ENCODE results near the gene FBXO42. TPM values are rescaled to one million over a fixed set of nuclear protein-coding genes. Genes with fewer than 3 reads are reported as not detected.
"Not testable (repeated sequence)": the region's sequence is repeated elsewhere in the genome, so short reads cannot be mapped to it uniquely, and the experiment has no call there.

Gene FBXO42
- total RNA-seq, 1 experiment from 2014 or later, result 28.2 TPM

DNA sequence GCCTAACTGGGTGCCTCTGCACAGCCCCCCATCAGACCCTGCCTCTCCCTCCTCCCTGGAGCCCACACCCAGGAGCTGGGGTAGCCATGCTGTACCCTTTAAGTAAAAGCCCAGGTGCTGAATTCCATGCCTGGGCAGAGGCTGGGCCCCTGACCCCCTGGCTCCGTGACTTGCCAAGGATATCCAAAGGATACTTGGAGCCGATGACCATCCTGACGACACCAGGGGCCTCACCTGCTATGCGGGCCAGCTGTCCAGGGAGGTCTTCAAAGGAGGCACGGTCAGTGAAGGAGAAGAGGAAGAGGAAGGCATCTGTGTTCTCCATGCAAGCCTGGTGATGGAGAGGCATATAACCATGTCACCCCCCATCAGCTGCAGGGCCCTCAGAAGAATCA, 120.0 kb downstream of the FBXO42 start:
- DNase-seq (ENCODE audit: low spot score), result no peak
- in situ Hi-C loops (cut with HindIII; ENCODE audit: low sequenced_read_pairs), result no loop called here

GRCh38 chr1:16231331-16232315, 120.7 kb downstream of the FBXO42 start:
- in situ Hi-C loops (cut with HindIII; ENCODE audit: low sequenced_read_pairs), result no loop called here
- no peak for DNase-seq (ENCODE audit: low spot score)

DNA sequence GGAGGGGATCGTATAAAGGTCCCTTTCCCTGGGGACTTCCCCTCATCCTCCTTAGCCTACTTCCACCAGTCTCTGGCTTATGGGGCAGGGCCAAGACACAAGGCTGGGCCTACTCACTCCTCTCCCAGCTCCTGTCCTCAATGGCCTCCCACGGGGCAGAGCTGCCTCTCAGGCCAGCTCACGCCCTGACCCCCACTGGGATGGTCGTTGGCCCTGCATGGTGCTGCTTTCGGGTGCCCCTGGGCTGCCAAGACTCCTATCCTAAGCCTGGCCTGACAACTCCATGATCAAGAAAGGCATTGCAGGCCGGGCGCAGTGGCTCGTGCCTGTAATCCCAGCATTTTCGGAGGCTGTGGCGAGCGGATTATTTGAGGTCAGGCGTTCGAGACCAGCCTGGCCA, 121.5 kb downstream of the FBXO42 start:
- DNase-seq (ENCODE audit: low spot score), result no peak
- in situ Hi-C loops (cut with HindIII; ENCODE audit: low sequenced_read_pairs), result no loop called here

DNA sequence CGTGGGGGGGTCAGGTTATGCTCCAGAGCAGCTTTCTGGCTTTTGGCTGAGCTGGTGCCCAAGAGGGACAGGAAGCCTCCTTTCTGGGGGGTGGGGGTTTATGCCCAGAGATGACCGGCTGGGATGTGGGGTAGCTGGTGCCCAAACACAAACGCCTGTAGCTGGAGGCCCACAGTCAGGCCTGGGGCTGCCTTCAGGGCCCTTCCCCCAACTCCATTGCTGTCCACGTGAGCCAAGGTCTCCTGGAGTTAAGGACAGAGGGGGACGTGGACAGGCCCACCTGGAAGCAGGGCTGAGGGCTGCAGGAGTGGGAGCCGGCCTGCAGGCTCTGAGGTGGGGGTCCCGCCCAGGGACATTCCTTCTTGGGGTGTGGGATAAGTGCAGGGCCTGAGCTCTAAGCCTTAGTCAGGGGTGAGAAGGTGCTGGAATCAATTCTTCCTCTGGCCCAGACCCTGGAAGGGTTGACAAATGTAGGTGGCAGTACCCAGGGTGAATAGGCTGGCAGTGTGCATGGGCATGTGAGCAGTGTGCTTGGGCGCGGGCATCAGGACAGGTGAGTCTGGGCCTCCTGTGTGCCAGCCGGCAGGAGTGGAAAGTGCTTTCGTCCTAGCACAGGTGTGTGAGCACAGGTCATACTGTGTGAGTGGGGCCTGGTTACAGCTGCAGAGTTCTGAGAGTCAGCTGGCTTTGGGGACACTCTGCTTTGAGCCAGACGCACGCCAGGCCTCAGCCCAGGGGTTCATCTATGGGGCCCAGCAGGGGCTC, 122.1 kb downstream of the FBXO42 start:
- DNase-seq (ENCODE audit: low spot score), result no peak
- in situ Hi-C loops (cut with HindIII; ENCODE audit: low sequenced_read_pairs), result no loop called here

DNA sequence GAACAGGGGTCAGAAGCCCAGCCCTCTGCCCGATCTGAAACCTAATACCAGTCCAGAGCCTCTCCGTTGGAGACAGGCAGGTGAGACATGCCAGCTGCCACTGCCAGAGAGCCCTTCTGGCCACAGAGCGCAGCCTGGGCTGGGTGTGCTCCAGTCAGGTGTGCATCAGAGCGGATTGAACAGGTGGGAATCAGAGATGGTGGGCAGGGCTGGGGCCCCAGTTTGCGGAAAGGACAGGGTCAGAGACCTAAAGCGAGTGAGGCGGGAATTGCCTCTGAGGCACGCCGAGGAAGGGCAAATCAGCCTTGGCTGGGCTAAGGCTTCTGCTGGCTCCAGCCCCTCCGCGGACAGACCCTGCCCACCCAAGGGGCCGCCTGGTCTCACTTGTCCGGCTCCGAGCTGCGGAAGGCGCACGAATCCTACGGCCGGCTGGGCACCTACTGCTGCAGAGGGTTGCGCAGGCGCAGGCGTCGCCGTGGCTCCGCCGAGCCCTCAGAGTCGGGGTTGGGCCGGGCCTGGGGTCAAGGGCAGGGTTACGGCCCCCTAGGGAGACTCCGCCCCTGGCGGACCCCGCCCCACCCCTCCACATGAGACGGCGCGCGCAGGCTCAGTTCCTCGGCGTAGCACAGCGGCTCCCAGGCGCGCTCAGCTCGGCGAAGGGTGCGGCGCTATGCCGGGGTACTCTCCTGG, 125.6 kb downstream of the FBXO42 start:
- in situ Hi-C loops (cut with HindIII; ENCODE audit: low sequenced_read_pairs), result no loop called here

GRCh38 chr1:16226129-16226489, 126.2 kb downstream of the FBXO42 start:
- in situ Hi-C loops (cut with HindIII; ENCODE audit: low sequenced_read_pairs), result no loop called here
- DNase-seq (ENCODE audit: low spot score), result no peak

More for the DNA sequence above, 125.6 kb downstream of the FBXO42 start:
- peak; percentile 76 for DNase-seq (ENCODE audit: low spot score)

- DNase-seq (ENCODE audit: low spot score), result peak; percentile 99
- in situ Hi-C loops (cut with HindIII; ENCODE audit: low sequenced_read_pairs), result no loop called here
These were observed 127.8 kb downstream of the FBXO42 start for GRCh38 chr1:16224472-16224871.

GRCh38 chr1:16222716-16223115, 129.6 kb downstream of the FBXO42 start:
- DNase-seq (ENCODE audit: low spot score); in situ Hi-C loops (cut with HindIII; ENCODE audit: low sequenced_read_pairs): not testable (repeated sequence)

GRCh38 chr1:16221499-16221898, 130.8 kb downstream of the FBXO42 start:
- DNase-seq (ENCODE audit: low spot score), result no peak
- in situ Hi-C loops (cut with HindIII; ENCODE audit: low sequenced_read_pairs), result no loop called here

DNA sequence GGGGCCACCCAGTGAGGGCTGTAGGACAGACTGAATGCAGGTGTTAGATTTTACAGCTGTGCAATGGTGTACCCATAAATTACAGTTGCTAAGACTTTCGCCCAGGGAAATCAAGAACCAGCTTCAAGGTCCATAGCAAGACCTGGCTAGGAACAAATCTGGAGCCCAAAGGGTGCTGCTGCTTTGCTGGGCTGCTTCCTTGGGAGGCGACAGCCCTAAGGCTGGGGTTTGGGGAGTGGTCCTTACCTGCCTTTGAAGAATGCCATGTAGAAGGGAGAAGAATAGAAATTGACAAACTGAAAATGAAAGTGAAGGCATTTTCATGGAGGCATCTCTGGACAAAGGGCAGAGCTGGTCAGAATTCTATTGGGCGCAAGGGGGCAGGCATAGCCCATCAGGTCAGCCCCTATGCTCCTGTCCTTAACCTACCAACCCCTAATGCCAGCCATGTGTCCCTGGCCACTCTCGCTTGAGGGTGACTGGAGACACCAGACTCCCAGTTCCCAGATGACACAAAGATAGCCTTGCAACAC, 132.2 kb downstream of the FBXO42 start:
- in situ Hi-C loops (cut with HindIII; ENCODE audit: low sequenced_read_pairs), result no loop called here
- DNase-seq (ENCODE audit: low spot score), result no peak

DNA sequence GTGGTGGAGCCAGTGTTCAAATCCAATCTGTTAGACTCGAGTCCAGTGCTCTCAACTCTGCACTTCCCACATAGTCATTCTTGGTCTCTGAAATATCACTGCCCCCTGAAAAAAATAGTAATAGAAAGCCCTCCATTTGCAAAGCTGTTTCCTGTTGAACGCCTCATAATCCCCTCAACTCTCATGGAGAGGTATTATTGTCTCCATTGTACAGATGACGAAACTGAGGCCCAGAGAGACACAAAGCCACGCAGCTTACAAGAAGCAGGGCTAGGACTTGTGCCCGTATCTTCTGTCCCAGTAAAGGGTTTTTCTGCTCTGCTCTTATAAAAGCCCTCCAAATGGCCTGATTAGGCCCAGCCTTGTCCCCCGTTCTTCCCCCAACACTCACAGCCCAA, 133.6 kb downstream of the FBXO42 start:
- in situ Hi-C loops (cut with HindIII; ENCODE audit: low sequenced_read_pairs), result no loop called here
- no peak for DNase-seq (ENCODE audit: low spot score)

- in situ Hi-C loops (cut with HindIII; ENCODE audit: low sequenced_read_pairs), result no loop called here
- DNase-seq (ENCODE audit: low spot score), result no peak
These were observed 134.1 kb downstream of the FBXO42 start for GRCh38 chr1:16218014-16218673.

DNA sequence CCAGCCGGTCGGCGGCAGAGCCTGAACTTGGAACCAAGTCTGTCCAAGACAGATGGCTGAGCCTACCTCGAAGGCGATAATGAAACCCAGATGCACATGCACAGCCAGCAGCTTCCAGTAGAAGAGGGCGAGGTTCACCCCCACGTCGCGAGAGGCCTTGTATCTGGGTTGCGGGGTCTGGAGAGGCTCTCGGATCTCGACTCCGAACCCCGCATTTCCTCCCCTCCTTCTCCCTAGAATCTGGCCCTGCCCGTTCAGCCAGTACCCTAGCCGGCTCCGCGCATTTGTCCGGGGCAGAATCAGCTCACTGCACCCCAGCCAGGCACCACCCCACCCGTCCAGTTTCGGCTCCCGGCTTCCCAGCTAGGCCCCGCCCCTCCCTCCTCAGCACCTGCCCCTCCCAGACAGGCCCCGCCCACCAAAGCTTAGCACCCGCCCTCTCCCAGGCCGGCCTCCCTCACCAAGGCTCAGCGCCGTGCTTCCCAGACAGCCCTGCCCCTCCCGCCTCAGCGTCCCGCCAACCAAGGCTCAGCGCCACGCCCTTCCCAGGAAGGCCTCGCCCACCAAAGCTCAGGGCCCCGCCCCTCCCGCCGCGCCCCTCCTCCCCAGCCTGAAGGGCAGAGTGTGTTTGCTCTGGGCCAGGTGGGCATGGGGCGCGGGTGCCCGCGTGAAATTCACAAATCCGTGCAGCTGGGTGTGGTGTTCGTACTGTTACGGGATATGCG, 135.1 kb downstream of the FBXO42 start:
- in situ Hi-C loops (cut with HindIII; ENCODE audit: low sequenced_read_pairs), result no loop called here
- DNase-seq (ENCODE audit: low spot score), result peak; percentile 97

DNA sequence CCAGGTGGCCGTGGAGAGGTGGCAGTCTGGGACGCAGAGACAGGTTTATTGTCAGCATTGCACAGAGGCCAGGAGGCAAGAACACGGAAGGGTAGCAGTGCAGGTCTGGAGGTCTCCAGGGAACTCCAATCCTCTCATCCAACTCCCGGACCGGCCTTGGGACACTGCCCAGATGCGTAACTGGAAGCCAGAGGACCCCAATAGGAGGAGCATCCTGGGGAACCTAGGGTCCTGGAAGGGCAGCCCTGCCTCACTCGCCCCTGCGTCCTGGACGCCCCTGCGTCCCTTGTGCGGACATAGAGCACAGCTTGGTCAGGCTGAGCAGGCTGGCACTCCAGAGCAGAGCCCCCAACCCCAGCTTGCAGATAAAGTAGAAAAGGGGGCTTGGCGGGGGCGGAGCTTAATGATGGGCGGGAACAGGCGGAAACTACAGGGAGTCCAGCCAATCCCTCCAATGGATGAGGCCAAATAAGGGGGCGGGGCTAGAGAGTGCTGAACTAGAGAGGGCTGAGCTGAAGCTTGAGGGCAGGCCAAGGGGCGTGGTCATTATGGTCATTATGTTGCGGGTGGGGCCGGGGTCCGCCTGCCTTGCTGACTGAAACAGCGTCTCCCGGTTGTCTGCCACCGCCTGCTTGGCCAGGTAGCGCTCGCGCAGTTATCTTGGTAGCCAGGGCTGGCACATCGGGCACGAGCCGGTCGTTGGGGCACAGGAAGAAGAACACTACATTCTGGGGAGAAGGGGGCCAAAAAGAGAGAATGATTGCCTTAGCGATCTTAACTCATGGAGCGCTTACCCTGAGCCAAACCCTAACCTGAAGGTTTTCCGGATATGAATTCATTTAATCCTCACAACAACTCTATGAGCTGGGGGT, 136.2 kb downstream of the FBXO42 start:
- in situ Hi-C loops (cut with HindIII; ENCODE audit: low sequenced_read_pairs), result no loop called here
- peak; percentile 69 for DNase-seq (ENCODE audit: low spot score)

- in situ Hi-C loops (cut with HindIII; ENCODE audit: low sequenced_read_pairs); DNase-seq (ENCODE audit: low spot score): not testable (repeated sequence)
These were observed 137.0 kb downstream of the FBXO42 start for GRCh38 chr1:16215240-16215639.

DNA sequence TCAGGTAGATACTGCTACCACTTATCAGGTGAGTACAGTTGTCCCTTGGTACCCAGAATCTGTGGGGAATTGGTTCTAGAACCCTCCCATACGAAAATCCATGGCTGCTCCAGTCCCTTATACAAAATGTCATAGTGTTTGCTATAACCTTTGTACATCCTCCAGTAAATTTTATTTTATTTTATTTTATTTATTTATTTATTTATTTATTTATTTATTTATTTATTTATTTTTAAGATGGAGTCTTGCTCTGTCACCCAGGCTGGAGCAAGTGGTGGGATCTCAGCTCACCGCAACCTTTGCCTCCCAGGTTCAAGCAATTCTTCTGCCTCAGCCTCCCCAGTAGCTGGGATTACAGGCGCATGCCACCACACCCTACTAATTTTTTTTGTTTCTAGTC, 138.7 kb downstream of the FBXO42 start:
- DNase-seq (ENCODE audit: low spot score); in situ Hi-C loops (cut with HindIII; ENCODE audit: low sequenced_read_pairs): not testable (repeated sequence)

- in situ Hi-C loops (cut with HindIII; ENCODE audit: low sequenced_read_pairs), result no loop called here
These were observed 139.3 kb downstream of the FBXO42 start for GRCh38 chr1:16213013-16213412.

More at GRCh38 chr1:16213013-16213412, 139.3 kb downstream of the FBXO42 start:
- no peak for DNase-seq (ENCODE audit: low spot score)
